Limb (tissue), 2 donors: ENCODE measurements around the gene KDR.

Source experiments
- DNase-seq, 2 donors: peaks; one replicate each; pipeline ENCODE4 v3.0.0-alpha.2; 2016; ENCODE audit errors: extremely low spot score in 2 of 2

KDR gene

GRCh38 chr4:55079451-55080173 lies 45.8 kb downstream of the KDR start:
- DNase-seq, result no peak

GRCh38 chr4:55078987-55079386 lies 46.4 kb downstream of the KDR start:
- DNase-seq, result peak in 1 of 2 donors; percentile 41

GRCh38 chr4:55077577-55077976 lies 47.8 kb downstream of the KDR start:
- DNase-seq, result no peak

- no peak for DNase-seq
These were observed 49.3 kb downstream of the KDR start for GRCh38 chr4:55075823-55076716.

GRCh38 chr4:55075376-55075775 lies 50.0 kb downstream of the KDR start:
- DNase-seq, result no peak

GRCh38 chr4:55074386-55074785 lies 51.0 kb downstream of the KDR start:
- no peak for DNase-seq

- no peak for DNase-seq
These were observed 53.4 kb downstream of the KDR start for GRCh38 chr4:55071951-55072350.

GRCh38 chr4:55069248-55069647 lies 56.1 kb downstream of the KDR start:
- no peak for DNase-seq

- no peak for DNase-seq
These were observed 56.9 kb downstream of the KDR start for GRCh38 chr4:55068522-55068921.

GRCh38 chr4:55066018-55066417 lies 59.4 kb downstream of the KDR start:
- no peak for DNase-seq

- no peak for DNase-seq
These were observed 69.9 kb downstream of the KDR start for GRCh38 chr4:55055529-55055928.

- no peak for DNase-seq
These were observed 73.9 kb downstream of the KDR start for GRCh38 chr4:55051532-55051931.

GRCh38 chr4:55050418-55050950 lies 74.9 kb downstream of the KDR start:
- no peak for DNase-seq

- no peak for DNase-seq
These were observed 87.1 kb downstream of the KDR start for GRCh38 chr4:55038176-55038890.

- DNase-seq, result no peak
These were observed 87.7 kb downstream of the KDR start for GRCh38 chr4:55037728-55038127.

GRCh38 chr4:55036405-55036804 lies 89.0 kb downstream of the KDR start:
- DNase-seq, result no peak

- DNase-seq, result no peak
These were observed 89.5 kb downstream of the KDR start for GRCh38 chr4:55035892-55036291.

- no peak for DNase-seq
These were observed 92.1 kb downstream of the KDR start for GRCh38 chr4:55033296-55033695.

GRCh38 chr4:55032788-55033187 lies 92.6 kb downstream of the KDR start:
- DNase-seq, result no peak

- DNase-seq, result no peak
These were observed 93.2 kb downstream of the KDR start for GRCh38 chr4:55032179-55032578.

GRCh38 chr4:55031158-55031557 lies 94.2 kb downstream of the KDR start:
- DNase-seq, result no peak

GRCh38 chr4:55030589-55030988 lies 94.8 kb downstream of the KDR start:
- no peak for DNase-seq
